D721Med (cell line): ENCODE measurements around the gene SIL1.

Experiments
- DNase-seq: peaks from one replicate; pipeline ENCODE4 v3.0.0; 2011; ENCODE audit warnings: low spot score; ENCODE audit not compliant: insufficient read length
- FAIRE-seq: peaks from 2 replicates; lab custom pipeline; 2011; peaks lifted over from hg19 to GRCh38; lab: Jason Lieb, UNC
- CTCF ChIP-seq: IDR thresholded peaks from 2 replicates; pipeline ENCODE4 v1.5.1; 2012; ENCODE audit warnings: mild to moderate bottlenecking, control low read depth; ENCODE audit not compliant: insufficient read depth; ENCODE audit errors: missing control alignments

Gene SIL1

GRCh38 chr5:139023286-139023685, 174.9 kb downstream of the SIL1 start:
- FAIRE-seq: no peak
- no peak for DNase-seq
- TF ChIP-seq CTCF: no peak

GRCh38 chr5:139022528-139022927, 175.6 kb downstream of the SIL1 start:
- DNase-seq: no peak
- no peak for TF ChIP-seq CTCF
- no peak for FAIRE-seq

- no peak for TF ChIP-seq CTCF
- DNase-seq (no peak), FAIRE-seq (no peak)
Observed at GRCh38 chr5:139021346-139021745, 176.8 kb downstream of the SIL1 start.

GRCh38 chr5:139019880-139020279, 178.3 kb downstream of the SIL1 start:
- no peak for FAIRE-seq
- DNase-seq: no peak
- no peak for TF ChIP-seq CTCF

- DNase-seq (no peak), FAIRE-seq (no peak)
- TF ChIP-seq CTCF: no peak
Observed at GRCh38 chr5:139019211-139019610, 179.0 kb downstream of the SIL1 start.

GRCh38 chr5:139017624-139018023, 180.5 kb downstream of the SIL1 start:
- no peak for FAIRE-seq
- no peak for TF ChIP-seq CTCF
- no peak for DNase-seq

- DNase-seq: no peak
- no peak for TF ChIP-seq CTCF
- FAIRE-seq: no peak
Observed at GRCh38 chr5:139016186-139016585, 182.0 kb downstream of the SIL1 start.
